Retina (tissue), 1 donor: ENCODE measurements around the gene IMP3.

Source experiments
- DNase-seq: peaks from one replicate; pipeline ENCODE4 v3.0.0-alpha.2; 2016

IMP3 gene

DNA sequence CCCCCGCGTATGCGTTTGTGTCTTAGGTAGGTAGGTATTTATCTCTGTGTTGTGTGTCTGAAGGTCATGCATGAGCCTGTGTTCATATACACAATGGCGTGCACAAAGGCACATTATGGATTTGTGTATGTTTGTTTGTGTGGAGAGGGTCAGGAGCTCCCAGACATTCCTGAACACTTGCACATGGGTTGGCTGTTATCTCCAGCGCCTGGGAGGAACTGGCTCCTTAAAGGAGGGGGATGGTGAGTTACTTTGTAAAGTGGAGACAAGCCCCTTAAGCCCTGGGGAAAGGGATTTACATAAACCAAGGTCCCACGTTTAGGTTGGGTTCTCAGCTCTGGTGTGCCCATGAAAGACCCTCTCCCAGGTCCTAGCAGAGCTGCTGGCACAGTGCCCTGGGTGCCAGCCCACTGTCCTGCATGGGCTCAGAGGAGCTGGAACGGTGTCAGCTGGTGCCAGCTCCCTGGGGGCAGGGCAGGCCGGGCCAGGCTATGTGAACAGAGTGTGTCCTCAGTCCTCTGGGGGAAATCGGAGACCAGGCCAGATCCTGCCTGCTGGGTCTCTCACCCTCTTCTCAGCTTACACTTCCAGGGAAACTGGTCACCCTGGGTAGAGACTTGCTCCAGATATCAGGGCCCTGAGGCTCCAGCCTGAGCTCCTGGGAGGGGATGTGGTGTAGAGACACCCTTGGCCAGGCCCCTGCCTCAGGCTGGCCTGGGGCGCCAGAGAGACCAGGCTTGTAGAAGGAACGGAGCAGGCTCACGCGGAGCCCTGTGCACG is 32.8 kb upstream of the IMP3 start:
- DNase-seq, result no peak

DNA sequence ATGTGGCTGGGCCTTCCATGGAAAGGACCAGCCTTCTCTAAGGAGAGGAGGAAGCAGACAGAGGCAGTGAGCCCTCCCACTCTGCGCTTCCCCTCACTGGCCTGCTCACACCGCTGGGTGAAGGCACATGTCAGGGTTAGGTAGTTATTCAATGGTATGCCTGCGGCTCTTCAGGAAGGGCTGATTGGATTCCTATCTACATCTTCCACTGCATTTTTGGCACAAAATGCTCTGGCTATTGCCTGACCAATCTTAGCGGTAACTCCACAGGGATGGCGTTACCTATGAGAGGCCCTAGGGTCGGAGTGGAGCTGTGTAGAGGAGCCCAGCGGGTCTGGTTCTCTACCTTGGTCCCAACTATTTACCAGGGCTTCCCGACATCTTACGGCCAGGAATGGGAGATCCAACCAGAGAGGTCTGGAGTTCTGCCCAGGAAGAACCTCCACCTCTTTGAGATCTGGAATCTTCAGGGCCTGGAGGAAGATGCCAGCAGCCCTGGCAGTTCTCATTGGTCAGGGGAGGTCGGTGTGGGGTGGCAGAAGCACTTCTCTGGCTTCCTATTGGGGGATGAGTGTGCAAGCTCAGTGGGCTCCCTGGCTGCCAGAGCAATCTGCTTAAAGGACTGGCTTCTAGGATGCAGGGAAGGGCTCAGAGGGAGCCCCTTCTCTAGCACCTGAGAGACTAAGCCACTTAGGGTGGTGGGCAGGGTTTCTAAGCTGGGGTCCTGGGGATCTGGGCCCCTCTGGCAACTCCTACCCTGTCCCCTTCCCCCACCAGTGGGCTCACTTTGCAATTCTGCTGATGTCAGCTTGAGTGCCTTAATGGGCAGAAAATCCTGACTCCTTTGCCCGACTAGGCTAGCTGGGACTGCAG is 31.9 kb upstream of the IMP3 start:
- no peak for DNase-seq

DNA sequence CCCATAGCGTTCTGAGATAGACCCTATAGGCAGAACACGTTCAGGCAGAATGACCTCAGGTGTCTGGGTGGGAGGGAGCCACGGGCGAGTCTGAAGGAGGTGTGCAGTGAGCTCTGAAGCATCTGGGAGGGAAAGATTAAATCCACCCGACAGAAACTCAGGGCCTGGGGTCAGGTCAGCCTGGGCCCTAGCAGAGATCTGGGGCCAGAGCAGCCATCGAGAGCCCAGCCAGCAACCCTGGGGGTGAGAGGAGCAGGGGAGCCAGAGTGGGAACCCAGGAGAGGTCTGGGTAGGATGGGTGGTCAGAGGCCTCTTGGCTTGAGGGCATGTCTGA is 29.8 kb upstream of the IMP3 start:
- DNase-seq, result no peak

DNA sequence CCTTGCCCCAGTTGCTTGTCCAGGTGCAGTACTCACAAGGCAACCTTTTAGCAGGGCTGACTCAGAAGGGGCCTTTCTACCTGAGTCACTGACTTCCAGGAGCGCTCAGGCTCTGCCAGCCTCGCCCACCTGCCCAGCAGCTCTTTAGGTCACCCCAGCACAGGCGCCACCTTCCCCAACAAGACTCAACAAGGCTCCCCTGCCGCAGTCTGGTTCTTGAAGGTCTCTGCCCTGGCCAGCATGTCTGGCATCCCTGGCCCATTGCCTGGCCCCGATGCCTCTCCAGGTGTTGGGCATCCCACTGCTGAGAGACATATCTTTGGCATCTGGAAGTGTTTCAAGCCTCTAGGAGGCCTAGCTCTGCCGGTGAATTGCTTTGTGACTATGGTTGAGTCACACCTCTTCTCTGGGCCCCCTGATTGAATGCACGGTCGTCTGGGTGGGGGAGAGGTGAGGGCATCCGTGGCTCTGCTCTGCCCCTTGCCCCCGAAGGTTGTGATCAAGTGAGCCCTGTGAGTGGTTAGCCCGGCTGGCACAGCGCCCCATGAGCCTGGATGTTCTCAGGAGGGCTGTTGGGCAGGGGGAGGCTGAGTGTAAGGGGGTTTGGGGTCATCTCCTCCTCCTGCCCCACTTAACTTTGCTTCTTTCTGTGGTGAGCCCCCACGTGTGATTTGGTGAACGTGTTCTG is 29.3 kb upstream of the IMP3 start:
- DNase-seq, result no peak

DNA sequence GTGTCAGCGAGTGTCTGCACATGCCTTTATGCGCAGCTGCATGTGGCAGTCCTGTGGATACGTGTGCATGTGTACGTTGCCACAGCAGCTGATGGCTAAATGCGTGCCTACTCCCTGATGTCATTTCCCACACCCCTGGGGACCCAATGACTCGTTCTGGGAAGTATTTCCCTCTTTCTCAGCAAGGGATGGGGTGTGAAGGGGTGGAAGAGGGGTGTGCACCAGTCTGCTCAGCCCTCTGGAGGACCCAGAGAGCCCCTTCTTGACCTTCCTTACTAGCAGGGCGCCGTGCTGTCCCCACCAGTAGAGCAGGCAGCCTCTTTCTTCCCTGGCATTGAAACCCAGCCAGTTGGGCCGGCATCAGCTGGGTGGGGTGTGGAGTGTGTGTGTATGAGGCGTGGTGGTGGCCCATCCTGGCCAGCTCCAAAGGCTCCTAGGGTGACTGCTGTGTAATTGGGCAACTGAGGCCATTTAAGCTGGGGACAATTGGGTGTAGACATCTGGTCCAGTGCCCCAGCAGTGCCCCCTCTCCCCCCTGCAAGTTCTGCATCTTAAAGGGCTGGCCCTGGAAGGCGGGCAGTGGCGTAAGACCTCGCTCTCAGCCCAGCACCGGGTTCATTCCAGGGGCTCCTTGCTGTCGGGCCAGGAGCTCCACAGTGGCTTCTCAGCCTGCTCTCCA is 26.9 kb upstream of the IMP3 start:
- no peak for DNase-seq

DNA sequence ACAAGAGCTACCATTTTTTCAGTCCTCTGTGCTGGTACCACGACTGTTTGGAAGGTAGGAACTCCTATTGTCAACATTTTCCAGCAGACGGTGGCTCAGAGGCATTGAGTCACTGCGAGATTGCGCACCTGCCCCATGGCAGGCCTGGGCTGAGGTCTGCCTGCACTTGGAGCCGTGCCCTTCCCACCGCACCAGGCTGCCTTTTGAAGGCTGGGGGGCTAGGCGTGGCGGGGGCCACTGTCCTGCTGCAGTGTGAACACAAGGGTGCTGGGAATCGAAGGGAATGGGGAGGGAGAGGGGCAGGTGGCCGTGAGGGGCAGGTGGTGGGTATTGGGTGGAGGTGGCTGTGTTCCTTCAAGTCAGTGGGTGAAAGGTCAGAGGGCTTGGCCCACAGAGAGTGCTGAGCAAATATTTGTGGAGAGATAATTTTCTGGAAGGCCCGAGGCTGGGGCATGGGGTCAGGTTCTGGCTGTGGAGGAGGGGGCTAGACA is 24.0 kb upstream of the IMP3 start:
- DNase-seq, result no peak

DNA sequence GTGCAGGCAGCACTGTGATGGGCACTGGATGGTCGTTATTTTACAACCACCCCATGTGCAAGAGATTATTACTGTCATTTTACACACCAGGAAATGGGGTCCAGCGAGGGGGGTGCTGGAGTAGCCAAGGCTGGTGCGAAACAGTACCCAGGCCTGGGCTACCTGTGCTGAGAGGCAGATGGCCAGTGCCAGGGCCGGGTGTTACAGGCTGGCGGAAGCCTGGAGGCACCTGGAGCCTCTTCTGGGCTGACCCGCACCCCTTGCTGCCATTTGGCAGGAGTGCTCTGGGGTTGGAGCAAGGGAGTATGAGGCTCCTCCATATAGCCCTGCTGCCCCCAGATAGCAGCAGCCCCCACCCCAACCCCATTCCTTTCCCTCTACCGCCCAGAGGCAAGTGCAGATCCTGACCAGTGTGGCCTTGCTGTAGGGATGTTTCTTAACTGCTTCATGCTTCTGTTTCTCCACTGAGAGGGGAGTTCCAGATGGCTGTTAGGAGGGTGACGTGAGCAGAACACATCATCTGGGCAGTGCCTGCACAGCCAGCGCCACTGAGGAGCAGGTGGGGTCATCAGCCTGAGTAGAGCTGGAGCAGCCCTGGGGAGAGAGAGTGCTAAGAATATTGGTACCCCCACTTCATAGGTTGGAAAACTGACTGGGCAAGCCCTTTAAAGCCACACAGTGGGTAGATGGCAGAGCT is 22.9 kb upstream of the IMP3 start:
- no peak for DNase-seq

DNA sequence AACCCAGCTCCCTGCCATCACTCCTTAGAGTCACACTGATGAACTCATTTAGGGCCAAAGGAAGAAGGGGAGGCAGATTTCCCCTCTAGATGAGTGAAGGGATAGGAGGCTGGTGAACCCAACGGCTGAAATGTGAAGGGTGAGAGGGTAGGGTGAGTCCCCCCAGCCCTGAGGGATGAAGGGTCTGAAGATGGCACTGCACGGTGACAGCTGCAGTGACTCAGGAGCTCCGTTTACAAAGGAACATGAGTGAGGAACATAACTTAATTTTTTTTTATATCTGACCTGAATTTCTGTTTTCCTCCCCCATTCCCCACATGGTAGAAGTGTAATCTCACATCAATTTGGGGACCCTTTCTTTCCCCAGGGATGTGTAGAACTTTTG is 21.7 kb upstream of the IMP3 start:
- no peak for DNase-seq

DNA sequence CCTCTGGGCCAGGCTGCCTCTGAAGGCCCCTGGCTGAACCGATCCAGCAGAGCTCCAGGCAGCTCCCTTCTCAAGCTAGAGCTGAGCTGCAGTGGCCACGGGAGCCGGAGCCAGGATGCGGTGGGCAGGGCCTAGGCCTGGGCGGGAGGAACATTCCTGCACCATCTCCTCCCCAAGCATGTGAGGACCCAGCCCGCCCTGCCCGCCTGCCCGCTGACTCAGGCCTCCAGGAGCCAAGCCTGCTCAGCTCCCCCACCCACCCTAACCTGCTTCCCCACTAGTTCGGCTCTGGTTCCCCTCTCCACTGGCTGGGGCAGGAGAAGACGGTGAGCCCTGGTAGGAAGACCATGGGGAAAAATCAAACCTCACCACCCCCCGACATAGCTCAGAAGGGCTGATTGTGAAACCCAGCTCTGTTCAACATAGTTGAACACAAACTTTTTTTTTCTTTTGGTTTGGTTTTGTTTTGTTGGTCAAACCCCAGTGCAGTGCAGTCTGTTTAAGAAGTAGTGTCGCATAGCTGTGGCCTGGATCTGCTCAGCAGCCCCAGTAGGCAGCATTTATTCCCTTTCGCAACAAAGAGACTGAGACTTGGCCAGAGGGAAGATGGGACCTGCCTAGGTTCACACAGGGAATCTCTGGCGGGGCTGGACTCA is 21.2 kb upstream of the IMP3 start:
- DNase-seq, result no peak

DNA sequence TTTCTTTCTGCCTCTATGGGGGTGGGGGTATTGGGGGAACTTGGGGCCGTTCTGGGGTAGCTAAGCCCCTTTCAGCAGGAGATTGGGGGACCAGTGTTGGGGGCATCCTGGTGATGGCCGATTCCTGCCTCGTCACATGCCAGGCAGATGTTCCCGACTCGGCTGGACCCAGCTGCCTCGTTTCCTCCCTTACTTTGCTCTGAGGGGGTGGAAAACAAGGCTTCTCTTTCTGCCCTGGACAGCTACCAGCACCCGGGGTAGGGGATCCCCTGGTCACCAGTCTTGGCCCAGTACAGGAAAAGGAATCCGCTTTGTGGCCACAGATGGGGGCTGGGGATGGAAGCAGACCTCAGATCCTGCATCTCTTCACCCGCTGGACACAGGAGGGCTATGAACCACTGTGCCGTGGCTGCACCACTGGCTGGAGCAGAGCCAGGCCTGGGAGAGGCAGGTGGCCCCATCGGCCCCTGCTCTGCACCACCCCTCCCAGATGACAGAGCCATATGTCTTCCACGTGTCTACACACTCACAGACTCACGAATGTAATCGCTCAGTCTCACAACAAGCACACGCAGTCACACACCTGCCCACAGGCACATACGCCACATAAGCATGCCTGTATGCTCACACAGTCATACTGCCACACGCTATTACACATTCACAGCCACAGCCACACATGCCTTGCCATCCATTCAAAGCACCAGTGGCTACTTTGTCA is 20.1 kb upstream of the IMP3 start:
- DNase-seq, result no peak

DNA sequence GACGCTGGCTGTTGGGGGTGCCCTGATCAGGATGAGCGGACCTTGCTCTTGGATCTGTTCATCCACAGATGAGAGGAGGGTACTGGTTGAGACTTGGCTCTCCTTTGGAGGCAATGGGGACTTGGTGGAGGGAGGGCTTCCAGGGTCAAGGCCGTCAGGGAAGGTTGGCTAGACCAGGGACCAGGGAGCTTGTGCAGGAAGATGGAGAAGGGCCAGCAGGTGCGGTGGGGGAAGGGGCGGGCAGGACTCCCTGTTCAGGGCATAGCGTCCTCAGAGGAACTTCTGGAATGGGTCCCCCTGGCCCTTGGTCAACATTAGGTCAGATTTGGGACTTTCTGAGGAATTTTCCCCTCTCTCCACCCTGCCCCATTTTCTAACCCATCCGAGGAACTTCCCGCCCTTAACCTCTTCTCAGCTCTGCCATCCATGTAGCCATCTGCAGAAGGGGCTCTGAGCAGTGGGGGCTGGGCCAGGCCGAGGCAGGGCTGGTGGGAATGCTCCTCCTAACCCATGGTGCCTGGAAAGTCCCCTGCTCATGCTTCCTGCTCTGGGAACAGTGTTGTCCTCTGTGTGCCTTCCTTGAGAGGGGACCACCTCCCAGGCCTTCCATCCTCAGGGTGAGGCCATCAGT is 19.2 kb upstream of the IMP3 start:
- no peak for DNase-seq

DNA sequence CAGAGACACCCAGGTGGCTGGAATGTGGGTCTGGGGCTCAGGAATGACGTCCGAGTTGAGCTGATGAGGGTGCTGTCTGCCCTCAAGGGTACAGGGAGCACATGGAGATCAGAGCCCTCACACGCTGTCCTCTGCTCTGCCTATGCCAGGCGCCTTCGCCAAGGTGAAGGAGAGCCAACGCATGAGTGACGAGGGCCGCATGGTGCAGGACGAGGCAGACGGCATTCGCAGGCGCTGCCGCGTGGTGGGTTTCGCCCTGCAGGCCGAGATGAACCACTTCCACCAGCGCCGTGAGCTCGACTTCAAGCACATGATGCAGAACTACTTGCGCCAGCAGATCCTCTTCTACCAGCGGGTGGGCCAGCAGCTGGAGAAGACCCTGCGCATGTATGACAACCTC is 16.8 kb upstream of the IMP3 start:
- DNase-seq, result no peak

DNA sequence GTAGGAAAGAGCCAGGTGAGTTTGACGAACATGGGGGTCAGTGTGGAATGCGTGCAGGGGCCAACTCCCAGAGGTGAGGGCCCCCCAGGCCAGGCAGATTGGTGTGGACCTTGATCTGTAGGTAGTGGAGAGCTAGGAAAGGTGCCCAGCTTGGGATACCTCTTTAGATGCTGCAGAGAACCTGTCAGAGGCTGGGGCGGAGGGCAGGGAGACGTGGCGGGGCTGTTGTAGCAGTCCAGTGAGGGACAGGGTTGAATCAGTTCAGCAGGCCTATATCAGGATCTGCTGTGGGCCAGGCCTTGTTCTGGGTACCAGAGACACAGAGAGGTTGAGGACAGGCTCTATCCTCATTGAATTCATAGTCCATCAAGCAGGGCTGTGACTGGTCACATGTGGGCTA is 16.3 kb upstream of the IMP3 start:
- DNase-seq, result no peak

DNA sequence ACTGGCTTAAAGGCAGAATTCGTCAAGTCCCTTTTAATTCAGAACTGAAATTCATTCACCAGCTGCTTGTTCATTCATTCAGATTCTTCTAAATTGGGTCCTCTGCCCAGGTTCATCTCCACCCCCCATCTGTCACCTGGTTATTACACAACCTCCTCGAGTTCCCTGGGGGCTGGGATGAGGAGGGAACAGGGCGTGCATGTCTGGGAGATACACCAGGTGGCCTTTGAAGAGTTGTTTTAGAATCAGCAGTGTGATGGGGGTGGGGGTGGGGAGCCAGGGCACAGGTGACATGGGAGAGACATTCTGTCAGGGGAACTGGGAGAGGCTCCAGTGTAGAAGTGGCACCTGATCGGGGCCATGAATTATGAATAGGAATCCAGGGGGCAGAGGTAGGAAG is 15.9 kb upstream of the IMP3 start:
- no peak for DNase-seq

DNA sequence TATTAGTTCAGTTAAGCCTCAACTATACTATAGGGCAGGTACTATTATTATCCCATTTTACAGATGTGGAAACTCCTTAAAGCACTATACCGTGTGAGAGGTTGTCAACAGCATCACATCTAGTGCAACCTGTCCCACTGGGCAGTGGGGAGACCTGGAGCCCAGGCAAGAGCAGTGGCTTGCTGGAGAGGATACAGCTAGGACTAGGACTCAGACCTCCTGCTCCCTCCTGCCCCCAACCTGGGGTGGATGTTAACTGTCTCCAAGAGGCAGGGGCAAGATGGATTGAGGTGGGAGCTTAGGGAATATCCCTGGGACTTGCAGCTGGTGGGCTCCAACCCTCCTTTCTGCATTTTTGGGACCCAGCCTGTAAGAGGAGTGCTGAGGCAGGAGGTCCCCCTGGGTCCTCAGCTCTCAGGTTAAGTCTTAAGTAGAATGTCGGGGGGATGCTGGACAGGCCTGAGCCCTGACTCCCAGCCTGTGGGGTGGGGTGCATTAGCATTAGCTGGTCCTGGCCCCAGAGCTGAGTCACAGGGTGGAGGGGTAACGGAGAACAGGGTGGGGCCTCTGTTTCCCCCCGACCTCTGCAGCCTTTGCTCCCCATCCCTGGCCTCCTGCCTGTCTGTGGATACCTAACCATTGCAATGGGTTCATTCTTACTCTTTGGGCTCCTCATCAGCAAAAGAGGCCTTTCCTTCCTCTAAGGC is 14.3 kb upstream of the IMP3 start:
- DNase-seq, result no peak

DNA sequence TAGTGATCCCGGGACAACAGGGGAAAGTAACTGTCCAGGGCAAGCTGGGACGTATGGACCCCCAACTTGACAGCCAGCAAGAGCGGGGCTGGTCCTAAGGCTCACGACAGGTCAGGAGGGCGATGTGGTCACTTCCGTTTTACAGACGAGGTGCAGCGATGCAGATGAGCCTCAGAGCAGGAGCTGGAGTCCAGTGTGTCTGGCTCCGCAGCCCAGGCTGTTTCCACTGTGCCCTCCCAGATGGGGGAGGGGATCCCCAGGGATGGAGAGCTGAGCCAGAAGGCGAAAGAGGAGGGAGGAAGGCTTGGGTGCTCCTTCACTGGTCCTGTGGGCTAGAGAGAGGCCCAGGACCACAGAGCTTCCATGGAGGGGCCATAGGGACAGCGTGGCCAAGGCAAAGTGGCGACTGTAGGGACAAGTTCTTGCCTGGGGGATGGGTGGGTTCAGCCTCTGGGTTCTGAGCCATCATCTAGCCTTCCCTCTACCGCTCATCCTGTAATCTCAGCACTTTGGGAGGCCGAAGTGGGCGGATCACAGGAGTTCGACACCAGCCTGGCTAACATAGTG is 13.4 kb upstream of the IMP3 start:
- no peak for DNase-seq

DNA sequence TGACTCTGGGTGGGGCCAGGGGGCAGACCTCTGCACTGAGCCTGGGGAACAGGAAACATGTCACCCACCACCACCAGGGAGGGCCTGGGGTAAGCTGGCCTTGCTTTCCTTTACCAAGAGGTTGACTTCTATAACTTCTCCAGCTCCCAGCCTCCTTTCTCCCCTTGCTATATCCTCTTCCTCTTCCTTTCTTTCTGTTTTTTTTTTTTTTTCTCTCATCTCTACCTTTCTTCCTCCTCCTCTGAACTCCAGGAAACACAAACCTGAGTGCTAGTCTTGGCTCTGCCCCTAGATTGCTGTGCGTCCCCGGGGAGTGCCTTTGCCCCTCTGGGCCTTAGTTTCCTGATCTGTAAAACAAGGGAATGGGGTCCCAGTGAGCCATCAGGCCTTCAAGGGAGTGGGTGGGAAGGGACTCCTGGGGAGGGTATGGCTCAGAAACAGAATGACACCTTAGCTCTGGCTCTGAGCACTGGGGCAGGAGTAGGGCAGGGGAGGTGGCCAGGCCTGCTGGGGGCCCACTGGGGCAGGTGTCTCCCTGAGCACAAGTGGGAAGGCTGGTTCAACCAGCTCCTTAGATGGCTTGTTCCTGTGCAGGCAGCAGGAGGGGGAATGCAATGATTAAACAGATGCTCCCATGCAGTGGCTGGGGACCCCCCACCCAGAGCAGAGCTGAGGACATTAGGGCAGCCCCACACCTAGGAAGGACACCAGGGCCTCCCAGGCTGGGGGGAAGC is 12.0 kb upstream of the IMP3 start:
- DNase-seq, result no peak

DNA sequence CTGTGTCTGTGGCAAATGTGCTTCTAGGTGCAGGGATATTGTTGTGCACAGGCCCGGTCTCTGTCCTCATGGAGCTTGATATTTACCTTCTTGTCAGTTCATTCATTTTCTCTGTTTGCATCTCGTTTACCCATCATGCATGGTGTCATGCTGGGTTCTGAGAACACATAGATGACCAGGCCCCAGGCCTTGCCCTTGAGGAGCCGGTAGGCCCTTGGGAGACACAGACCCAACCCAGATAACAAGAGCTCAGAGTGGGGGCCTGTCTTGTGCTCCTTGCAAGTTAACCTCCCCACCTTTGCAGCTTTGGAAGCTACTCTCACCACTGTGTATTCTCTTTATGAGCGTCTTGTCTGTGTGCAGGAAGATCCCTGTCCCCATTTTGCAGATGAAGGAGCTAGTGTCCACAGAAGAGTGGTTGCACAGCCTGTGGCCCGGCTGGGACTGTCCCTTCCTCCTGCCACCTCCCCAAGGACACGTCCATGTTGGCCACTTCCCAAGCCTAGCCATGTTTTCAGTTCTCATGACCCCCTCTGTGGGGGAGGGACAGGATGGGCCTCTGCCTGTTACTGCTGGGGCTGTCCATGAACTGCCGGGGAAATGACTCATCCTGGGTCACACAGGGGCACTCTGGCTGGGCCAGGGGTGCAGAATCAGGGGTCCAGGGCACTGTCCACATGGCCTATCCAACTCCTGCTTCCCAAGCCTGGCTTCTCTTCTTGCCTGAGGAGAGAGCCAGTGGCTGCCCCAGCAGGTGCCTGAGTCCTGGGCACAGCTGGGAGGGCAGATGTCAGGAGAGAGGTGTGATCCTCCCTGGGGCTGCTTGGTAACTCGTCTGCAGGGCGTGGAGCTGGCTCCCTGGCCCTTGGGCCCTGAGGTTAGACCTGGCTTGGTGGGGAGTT is 11.1 kb upstream of the IMP3 start:
- no peak for DNase-seq
